Measurements from ENCODE around the gene CLUH.
A peak's percentile ranks its signal among the peaks of the same experiment; 100 is the strongest.

Gene CLUH

GRCh38 chr17:2711608-2712299 is at the start of gene CLUH:
Gene CLUH, minus strand, starts transcription at chr17:2711764. Its CDS starts 103 bp downstream, at chr17:2711661.
- peak within 1 kb of the TSS; percentile 68 for H3K9ac ChIP-seq (ENCODE audit: low read depth, low read length)
- H3K27me3 ChIP-seq (ENCODE audit: control insufficient read depth, insufficient read depth, low read length), result peaks cover 4% of the 10 kb centered on the region; the same call in 1 of the 2 replicates
- peaks cover 23% of the 10 kb centered on the region for H3K4me1 ChIP-seq (ENCODE audit: control insufficient read depth, insufficient read depth, low read length)
- peak within 1 kb of the TSS; percentile 63 for H3K4me3 ChIP-seq (ENCODE audit: low read depth, low read length)
- H3K36me3 ChIP-seq (ENCODE audit: control insufficient read depth, insufficient read depth, low read length), result no peaks in the 10 kb centered on the region
- H3K27ac ChIP-seq (ENCODE audit: low read depth, low read length), result peak within 1 kb of the TSS; percentile 27
- no peaks in the 10 kb centered on the region for H3K9me3 ChIP-seq (ENCODE audit: control insufficient read depth, insufficient read depth, low read length)

GRCh38 chr17:2758870-2759269 is 47.3 kb upstream of the CLUH start:
- no peak overlapping the region for H3K27ac ChIP-seq (ENCODE audit: low read depth, low read length)
- no peak overlapping the region for H3K4me3 ChIP-seq (ENCODE audit: low read depth, low read length)
- no peaks in the 10 kb centered on the region for H3K9me3 ChIP-seq (ENCODE audit: control insufficient read depth, insufficient read depth, low read length)
- no peak overlapping the region for H3K9ac ChIP-seq (ENCODE audit: low read depth, low read length)
- H3K4me1 ChIP-seq (ENCODE audit: control insufficient read depth, insufficient read depth, low read length), result no peaks in the 10 kb centered on the region
- H3K36me3 ChIP-seq (ENCODE audit: control insufficient read depth, insufficient read depth, low read length), result no peaks in the 10 kb centered on the region
- 0 out of 2 replicates have a peak, but pooled peaks cover 5% of the 10 kb centered on the region for H3K27me3 ChIP-seq (ENCODE audit: control insufficient read depth, insufficient read depth, low read length)

GRCh38 chr17:2755891-2756724 is 44.5 kb upstream of the CLUH start:
- Histone ChIP-seq H3K4me1 (ENCODE audit: control insufficient read depth, insufficient read depth, low read length) (peaks cover 5% of the 10 kb centered on the region; the same call in 1 of the 2 replicates), H3K9ac (ENCODE audit: low read depth, low read length) (no peak overlapping the region), H3K27ac (ENCODE audit: low read depth, low read length) (no peak overlapping the region), H3K4me3 (ENCODE audit: low read depth, low read length) (peak overlapping the region; percentile 77), H3K9me3 (ENCODE audit: control insufficient read depth, insufficient read depth, low read length) (no peaks in the 10 kb centered on the region), H3K36me3 (ENCODE audit: control insufficient read depth, insufficient read depth, low read length) (no peaks in the 10 kb centered on the region), H3K27me3 (ENCODE audit: control insufficient read depth, insufficient read depth, low read length) (0 out of 2 replicates have a peak, but pooled peaks cover 5% of the 10 kb centered on the region)

- Histone ChIP-seq H3K27ac (ENCODE audit: low read depth, low read length) (no peak overlapping the region), H3K36me3 (ENCODE audit: control insufficient read depth, insufficient read depth, low read length) (no peaks in the 10 kb centered on the region), H3K4me1 (ENCODE audit: control insufficient read depth, insufficient read depth, low read length) (peaks cover 5% of the 10 kb centered on the region; the same call in 1 of the 2 replicates), H3K9ac (ENCODE audit: low read depth, low read length) (no peak overlapping the region), H3K9me3 (ENCODE audit: control insufficient read depth, insufficient read depth, low read length) (no peaks in the 10 kb centered on the region), H3K4me3 (ENCODE audit: low read depth, low read length) (no peak overlapping the region), H3K27me3 (ENCODE audit: control insufficient read depth, insufficient read depth, low read length) (peaks cover 8% of the 10 kb centered on the region)
These were observed 39.9 kb upstream of the CLUH start for GRCh38 chr17:2751491-2751890.

- no peak overlapping the region for H3K9ac ChIP-seq (ENCODE audit: low read depth, low read length)
- H3K27ac ChIP-seq (ENCODE audit: low read depth, low read length), result no peak overlapping the region
- peaks cover 8% of the 10 kb centered on the region for H3K27me3 ChIP-seq (ENCODE audit: control insufficient read depth, insufficient read depth, low read length)
These were observed 39.2 kb upstream of the CLUH start for GRCh38 chr17:2750721-2751120.

GRCh38 chr17:2749784-2750181 is 38.2 kb upstream of the CLUH start:
- peaks cover 5% of the 10 kb centered on the region; the same call in 1 of the 2 replicates for H3K4me1 ChIP-seq (ENCODE audit: control insufficient read depth, insufficient read depth, low read length)
- H3K27me3 ChIP-seq (ENCODE audit: control insufficient read depth, insufficient read depth, low read length), result peaks cover 8% of the 10 kb centered on the region
- H3K36me3 ChIP-seq (ENCODE audit: control insufficient read depth, insufficient read depth, low read length), result no peaks in the 10 kb centered on the region
- peak overlapping the region; percentile 22; the same call in 1 of the 2 replicates for H3K4me3 ChIP-seq (ENCODE audit: low read depth, low read length)
- H3K9ac ChIP-seq (ENCODE audit: low read depth, low read length), result no peak overlapping the region
- H3K9me3 ChIP-seq (ENCODE audit: control insufficient read depth, insufficient read depth, low read length), result no peaks in the 10 kb centered on the region
- H3K27ac ChIP-seq (ENCODE audit: low read depth, low read length), result no peak overlapping the region

More at GRCh38 chr17:2750721-2751120, 39.2 kb upstream of the CLUH start:
- Histone ChIP-seq H3K9me3 (ENCODE audit: control insufficient read depth, insufficient read depth, low read length) (no peaks in the 10 kb centered on the region), H3K4me1 (ENCODE audit: control insufficient read depth, insufficient read depth, low read length) (peaks cover 5% of the 10 kb centered on the region; the same call in 1 of the 2 replicates), H3K4me3 (ENCODE audit: low read depth, low read length) (no peak overlapping the region), H3K36me3 (ENCODE audit: control insufficient read depth, insufficient read depth, low read length) (no peaks in the 10 kb centered on the region)

- H3K4me3 ChIP-seq (ENCODE audit: low read depth, low read length), result peak within 1 kb of the TSS; percentile 74
- H3K27me3 ChIP-seq (ENCODE audit: control insufficient read depth, insufficient read depth, low read length), result peaks cover 5% of the 10 kb centered on the region
- H3K4me1 ChIP-seq (ENCODE audit: control insufficient read depth, insufficient read depth, low read length), result peaks cover 5% of the 10 kb centered on the region; the same call in 1 of the 2 replicates
- no peaks in the 10 kb centered on the region for H3K36me3 ChIP-seq (ENCODE audit: control insufficient read depth, insufficient read depth, low read length)
- H3K9ac ChIP-seq (ENCODE audit: low read depth, low read length), result no peak within 1 kb of the TSS
- no peak within 1 kb of the TSS for H3K27ac ChIP-seq (ENCODE audit: low read depth, low read length)
- H3K9me3 ChIP-seq (ENCODE audit: control insufficient read depth, insufficient read depth, low read length), result no peaks in the 10 kb centered on the region
These were observed 37.7 kb upstream of the CLUH start, which contains the start of gene CCDC92B for GRCh38 chr17:2749058-2749783. Gene CCDC92B, minus strand, starts transcription at chr17:2749652. Its CDS starts 14,507 bp downstream, at chr17:2735145.

GRCh38 chr17:2745317-2746037 is 33.9 kb upstream of the CLUH start:
- Histone ChIP-seq H3K4me1 (ENCODE audit: control insufficient read depth, insufficient read depth, low read length) (no peaks in the 10 kb centered on the region), H3K9ac (ENCODE audit: low read depth, low read length) (no peak overlapping the region), H3K27ac (ENCODE audit: low read depth, low read length) (no peak overlapping the region), H3K36me3 (ENCODE audit: control insufficient read depth, insufficient read depth, low read length) (no peaks in the 10 kb centered on the region), H3K9me3 (ENCODE audit: control insufficient read depth, insufficient read depth, low read length) (no peaks in the 10 kb centered on the region), H3K27me3 (ENCODE audit: control insufficient read depth, insufficient read depth, low read length) (no peaks in the 10 kb centered on the region), H3K4me3 (ENCODE audit: low read depth, low read length) (no peak overlapping the region)

- no peaks in the 10 kb centered on the region for H3K4me1 ChIP-seq (ENCODE audit: control insufficient read depth, insufficient read depth, low read length)
- no peak overlapping the region for H3K9ac ChIP-seq (ENCODE audit: low read depth, low read length)
- no peaks in the 10 kb centered on the region for H3K36me3 ChIP-seq (ENCODE audit: control insufficient read depth, insufficient read depth, low read length)
- H3K27ac ChIP-seq (ENCODE audit: low read depth, low read length), result no peak overlapping the region
- H3K4me3 ChIP-seq (ENCODE audit: low read depth, low read length), result no peak overlapping the region
- no peaks in the 10 kb centered on the region for H3K9me3 ChIP-seq (ENCODE audit: control insufficient read depth, insufficient read depth, low read length)
- H3K27me3 ChIP-seq (ENCODE audit: control insufficient read depth, insufficient read depth, low read length), result no peaks in the 10 kb centered on the region
These were observed 26.1 kb upstream of the CLUH start for GRCh38 chr17:2737693-2738092.

- no peaks in the 10 kb centered on the region for H3K36me3 ChIP-seq (ENCODE audit: control insufficient read depth, insufficient read depth, low read length)
- no peaks in the 10 kb centered on the region for H3K9me3 ChIP-seq (ENCODE audit: control insufficient read depth, insufficient read depth, low read length)
- H3K27ac ChIP-seq (ENCODE audit: low read depth, low read length), result no peak overlapping the region
- no peak overlapping the region for H3K9ac ChIP-seq (ENCODE audit: low read depth, low read length)
- H3K4me3 ChIP-seq (ENCODE audit: low read depth, low read length), result no peak overlapping the region
- no peaks in the 10 kb centered on the region for H3K4me1 ChIP-seq (ENCODE audit: control insufficient read depth, insufficient read depth, low read length)
- no peaks in the 10 kb centered on the region for H3K27me3 ChIP-seq (ENCODE audit: control insufficient read depth, insufficient read depth, low read length)
These were observed 25.4 kb upstream of the CLUH start for GRCh38 chr17:2736956-2737355.

All from HUES48 (cell line).